SK-N-SH (cell line): Measurements from ENCODE around the gene AP1AR. TPM values are rescaled to one million over a fixed set of nuclear protein-coding genes. Genes with fewer than 3 reads are reported as not detected.

ENCODE experiments used
- CTCF ChIA-PET: fragments of 300-600, 350-600 bp; formaldehyde crosslinking; extraction: SDS; loops from one replicate; lab custom pipeline; 2021; lab: Yijun Ruan, JAX
- POLR2A ChIA-PET: fragments of 350-600 bp; sonication (Branson Sonifier 250); formaldehyde crosslinking; extraction: SDS; loops from one replicate; lab custom pipeline; 2020; ENCODE audit warnings: antibody characterized with exemption, inconsistent platforms; lab: Yijun Ruan, JAX
- DNase-seq: peaks from one replicate; pipeline ENCODE4 v3.0.0; 2012
- H2AFZ ChIP-seq: fragments of 200-600 bp; sonication (generic); 2 replicates; pipeline ENCODE4 v1.8.1; 2016; ENCODE audit warnings: antibody characterized with exemption, mild to moderate bottlenecking, low read depth
- H3F3A ChIP-seq: fragments of 200-600 bp; sonication (generic); replicated peaks from 2 replicates; pipeline ENCODE3; 2016; ENCODE audit warnings: antibody characterized with exemption, mild to moderate bottlenecking; ENCODE audit not compliant: insufficient read depth
- H3K27ac ChIP-seq, 2 experiments: fragments of 200-500 bp in 1 of 2; fragments of 200-600 bp in 1 of 2; sonication (Bioruptor generic) in 1 of 2; sonication (generic), shearing (Covaris generic) in 1 of 2; 2 replicates each; pipeline versions ENCODE4 v1.5.1 to v1.6.1; 2014 to 2016; ENCODE audit warnings: low read depth in 2 of 2, inconsistent platforms in 1 of 2, low read length in 1 of 2, mild to moderate bottlenecking in 1 of 2, mixed read lengths in 1 of 2
- H3K27me3 ChIP-seq: fragments of 200-600 bp; sonication (generic), shearing (Covaris generic); 2 replicates; pipeline ENCODE4 v1.6.1; 2016; ENCODE audit warnings: mixed run types; ENCODE audit not compliant: insufficient read depth
- H3K36me3 ChIP-seq, 2 experiments: fragments of 200-500 bp in 1 of 2; fragments of 200-600 bp in 1 of 2; sonication (Bioruptor generic) in 1 of 2; sonication (generic) in 1 of 2; replicated peaks in 1 of 2; 2 replicates each; pipeline versions ENCODE3 to v1.5.1; 2014 to 2016; ENCODE audit warnings: low read length in 1 of 2, mild to moderate bottlenecking in 1 of 2; ENCODE audit not compliant: insufficient read depth in 2 of 2, control insufficient read depth in 1 of 2
- H3K4me1 ChIP-seq, 2 experiments: fragments of 200-500 bp in 1 of 2; fragments of 200-600 bp in 1 of 2; sonication (Bioruptor generic) in 1 of 2; sonication (generic), shearing (Covaris generic) in 1 of 2; 2 replicates each; pipeline versions ENCODE4 v1.5.1 to v1.6.1; 2014 to 2016; ENCODE audit warnings: low read depth in 1 of 2, low read length in 1 of 2, mixed run types in 1 of 2; ENCODE audit not compliant: insufficient read depth in 2 of 2, control insufficient read depth in 1 of 2
- H3K4me2 ChIP-seq: fragments of 200-600 bp; sonication (generic), shearing (Covaris generic); 2 replicates; pipeline ENCODE4 v1.6.1; 2017; ENCODE audit warnings: mixed run types
- H3K4me3 ChIP-seq, 2 experiments: fragments of 200-500 bp in 1 of 2; fragments of 200-600 bp in 1 of 2; sonication (Bioruptor generic) in 1 of 2; sonication (generic), shearing (Covaris generic) in 1 of 2; 2 replicates each; pipeline versions ENCODE4 v1.5.1 to v1.8.1; 2014 to 2016; ENCODE audit warnings: low read depth in 2 of 2, inconsistent platforms in 1 of 2, low read length in 1 of 2, mild to moderate bottlenecking in 1 of 2, mixed read lengths in 1 of 2, moderate library complexity in 1 of 2
- H3K79me2 ChIP-seq: fragments of 200-600 bp; sonication (generic); 2 replicates; pipeline ENCODE4 v1.8.1; 2017; ENCODE audit warnings: mild to moderate bottlenecking; ENCODE audit not compliant: insufficient read depth
- H3K9ac ChIP-seq: fragments of 200-600 bp; sonication (generic); 2 replicates; pipeline ENCODE4 v1.6.1; 2017; ENCODE audit warnings: mixed run types
- H3K9me2 ChIP-seq: fragments of 200-600 bp; sonication (generic); 2 replicates; pipeline ENCODE4 v1.6.1; 2017; ENCODE audit warnings: mixed run types
- H3K9me3 ChIP-seq: fragments of 200-600 bp; sonication (generic); 2 replicates; pipeline ENCODE4 v1.6.1; 2017; ENCODE audit warnings: mixed run types, mild to moderate bottlenecking, moderate library complexity
- H4K20me1 ChIP-seq: fragments of 200-600 bp; sonication (generic); 2 replicates; pipeline ENCODE4 v1.6.1; 2017; ENCODE audit warnings: mild to moderate bottlenecking, mixed run types; ENCODE audit not compliant: insufficient read depth
- CHD2 ChIP-seq: fragments of 150-350 bp; IDR thresholded peaks from 2 replicates; pipeline ENCODE4 v1.6.1; 2018; ENCODE audit warnings: low read length; ENCODE audit not compliant: partially characterized antibody
- EP300 ChIP-seq, 2 experiments: IDR thresholded peaks; 2 replicates each; pipeline versions ENCODE4 v1.4.0 to v1.6.1; 2012; ENCODE audit warnings: borderline replicate concordance in 1 of 2, low read depth in 1 of 2, low read length in 1 of 2
- EZH2phosphoT487 ChIP-seq: fragments of 200-600 bp; sonication (generic); IDR thresholded peaks from 2 replicates; pipeline ENCODE4 v1.6.1; 2017; ENCODE audit warnings: low read depth, mixed run types, mild to moderate bottlenecking, antibody characterized with exemption, moderate library complexity, borderline replicate concordance
- FOSL2 ChIP-seq: IDR thresholded peaks from 2 replicates; pipeline ENCODE4 v1.4.0; 2012; ENCODE audit warnings: low read depth, mild to moderate bottlenecking, moderate library complexity, borderline replicate concordance
- FOXJ3 ChIP-seq: sonication (generic); formaldehyde crosslinking; IDR thresholded peaks from 2 replicates; pipeline ENCODE4 v1.5.1; 2020; ENCODE audit warnings: mild to moderate bottlenecking, missing genetic modification reagents
- GABPA ChIP-seq: IDR thresholded peaks from 2 replicates; pipeline ENCODE4 v1.4.0; 2012; ENCODE audit warnings: low read depth, mild to moderate bottlenecking
- IRF3 ChIP-seq: fragments of 150-350 bp; IDR thresholded peaks from 2 replicates; pipeline ENCODE4 v1.6.1; 2016; ENCODE audit warnings: mild to moderate bottlenecking, low read depth, low read length
- NFIC ChIP-seq: IDR thresholded peaks from 2 replicates; pipeline ENCODE4 v1.4.0; 2012; ENCODE audit warnings: borderline replicate concordance
- NRF1 ChIP-seq: IDR thresholded peaks from 2 replicates; pipeline ENCODE4 v1.6.1; 2012; ENCODE audit warnings: low read depth, mild to moderate bottlenecking, low read length
- POLR2AphosphoS5 ChIP-seq: IDR thresholded peaks from 2 replicates; pipeline ENCODE4 v1.6.1; 2012; ENCODE audit warnings: low read depth, low read length
- RAD21 ChIP-seq: IDR thresholded peaks from 2 replicates; pipeline ENCODE4 v1.6.1; 2012; ENCODE audit warnings: mild to moderate bottlenecking, low read length
- RXRA ChIP-seq: IDR thresholded peaks from 2 replicates; pipeline ENCODE4 v1.4.0; 2012; ENCODE audit warnings: low read depth, mild to moderate bottlenecking, borderline replicate concordance
- SIN3A ChIP-seq: IDR thresholded peaks from 2 replicates; pipeline ENCODE4 v1.6.1; 2012; ENCODE audit warnings: low read depth, mild to moderate bottlenecking, low read length, moderate library complexity, borderline replicate concordance
- SMC3 ChIP-seq: IDR thresholded peaks from 2 replicates; pipeline ENCODE4 v1.6.1; 2012; ENCODE audit warnings: low read depth, low read length, improper control_type of control experiment
- TAF1 ChIP-seq: IDR thresholded peaks from 2 replicates; pipeline ENCODE4 v1.6.1; 2012; ENCODE audit warnings: low read depth, mild to moderate bottlenecking, low read length, moderate library complexity, borderline replicate concordance
- TCF12 ChIP-seq: IDR thresholded peaks from 2 replicates; pipeline ENCODE4 v1.4.0; 2012
- TEAD4 ChIP-seq: IDR thresholded peaks from 2 replicates; pipeline ENCODE4 v1.4.0; 2012; ENCODE audit warnings: mild to moderate bottlenecking, borderline replicate concordance; ENCODE audit not compliant: insufficient read depth
- USF2 ChIP-seq: fragments of 150-350 bp; IDR thresholded peaks from 2 replicates; pipeline ENCODE4 v1.6.1; 2017; ENCODE audit warnings: antibody characterized with exemption, low read length, low read depth, borderline replicate concordance
- YY1 ChIP-seq: IDR thresholded peaks from 2 replicates; pipeline ENCODE4 v1.4.0; 2012; ENCODE audit warnings: low read depth, mild to moderate bottlenecking
- WGBS: methylation state at CpG from one replicate; pipeline ENCODE4 v1.1.6; 2017; ENCODE audit warnings: low lambda C conversion rate; 5-methylcytosine and 5-hydroxymethylcytosine counted together
- polyA plus RNA-seq, 3 experiments: library from polyadenylated mRNA; depleted of rRNA; stranded (reverse); fragments of >200 nt; gene quantifications; 2 replicates each; pipeline ENCODE4 v1.2.3, GENCODE V29; 2012
- TF ChIP-seq, protein P1 (sequence below): IDR thresholded peaks from 2 replicates; pipeline ENCODE4 v1.4.0; 2012; ENCODE audit warnings: low read depth, borderline replicate concordance
- TF ChIP-seq, protein P2 (sequence below): IDR thresholded peaks from 2 replicates; pipeline ENCODE4; 2012

The AP1AR gene
- polyA plus RNA-seq, 1 of the 3 experiments (the other 2 are of a cell fraction), result 8.5 TPM

- POLR2A ChIA-PET, result no interaction called here
- Histone ChIP-seq H3K79me2 (no peaks in the 10 kb centered on the region), H2AFZ (no peak overlapping the region), H4K20me1 (no peaks in the 10 kb centered on the region), H3K9me3 (no peaks in the 10 kb centered on the region), H3K36me3 (peaks cover 0 to 3% of the 10 kb centered on the region in 2 experiments), H3K4me2 (no peak overlapping the region), H3K9me2 (no peaks in the 10 kb centered on the region), H3K27ac (no peak overlapping the region), H3F3A (peaks cover 8% of the 10 kb centered on the region), H3K27me3 (no peaks in the 10 kb centered on the region), H3K4me1 (no peaks in the 10 kb centered on the region; a peak in 1 of 4 replicates), H3K9ac (no peak overlapping the region), H3K4me3 (no peak overlapping the region)
- 71% methylated on average over 8 of the region's 8 CpGs for WGBS
- CTCF ChIA-PET, result interaction anchor here (0.6 to 1.8 kb wide), 3 partner anchors 18 to 91 kb away, joined by 3 to 14 read pairs (median 6); no protein-coding TSS in a partner anchor
- TF ChIP-seq TEAD4 (no peak), EZH2phosphoT487 (no peak), FOSL2 (no peak), NFIC (no peak), CHD2 (no peak), POLR2AphosphoS5 (no peak)
- TF ChIP-seq, protein P1, sequence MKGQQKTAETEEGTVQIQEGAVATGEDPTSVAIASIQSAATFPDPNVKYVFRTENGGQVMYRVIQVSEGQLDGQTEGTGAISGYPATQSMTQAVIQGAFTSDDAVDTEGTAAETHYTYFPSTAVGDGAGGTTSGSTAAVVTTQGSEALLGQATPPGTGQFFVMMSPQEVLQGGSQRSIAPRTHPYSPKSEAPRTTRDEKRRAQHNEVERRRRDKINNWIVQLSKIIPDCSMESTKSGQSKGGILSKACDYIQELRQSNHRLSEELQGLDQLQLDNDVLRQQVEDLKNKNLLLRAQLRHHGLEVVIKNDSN, result no peak
- TF ChIP-seq, protein P2, sequence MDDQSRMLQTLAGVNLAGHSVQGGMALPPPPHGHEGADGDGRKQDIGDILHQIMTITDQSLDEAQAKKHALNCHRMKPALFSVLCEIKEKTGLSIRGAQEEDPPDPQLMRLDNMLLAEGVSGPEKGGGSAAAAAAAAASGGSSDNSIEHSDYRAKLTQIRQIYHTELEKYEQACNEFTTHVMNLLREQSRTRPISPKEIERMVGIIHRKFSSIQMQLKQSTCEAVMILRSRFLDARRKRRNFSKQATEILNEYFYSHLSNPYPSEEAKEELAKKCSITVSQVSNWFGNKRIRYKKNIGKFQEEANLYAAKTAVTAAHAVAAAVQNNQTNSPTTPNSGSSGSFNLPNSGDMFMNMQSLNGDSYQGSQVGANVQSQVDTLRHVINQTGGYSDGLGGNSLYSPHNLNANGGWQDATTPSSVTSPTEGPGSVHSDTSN, result no peak
- DNase-seq, result no peak
Measured at GRCh38 chr4:112190684-112191083, 40.9 kb upstream of the AP1AR start.

DNA sequence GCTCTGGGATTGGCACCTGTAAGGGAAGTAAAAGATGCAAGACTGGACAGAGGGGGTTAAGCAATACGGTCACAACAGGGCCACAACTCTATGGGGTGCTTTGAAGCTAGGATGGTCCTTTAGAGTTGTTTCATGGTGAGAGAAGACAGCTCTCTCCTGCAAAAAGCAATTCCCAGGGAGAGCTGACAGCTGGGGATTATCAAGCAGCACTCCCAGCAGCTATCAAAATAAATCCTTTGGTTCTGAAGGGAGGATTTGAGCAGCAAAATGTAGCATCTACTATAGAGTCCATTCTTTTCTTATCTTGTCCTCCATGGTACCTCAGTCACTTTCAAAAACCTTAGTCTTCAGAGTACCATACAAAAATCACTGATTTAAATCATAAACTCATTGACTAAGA is 35.1 kb upstream of the AP1AR start:
- WGBS, result 87% methylated on average over 1 of the region's 1 CpG
- no peak for DNase-seq
- no peaks in the 10 kb centered on the region for H3K27me3 ChIP-seq
- no peak for TF ChIP-seq FOXJ3 (CRISPR knock-in tag)
- TF ChIP-seq NRF1, result no peak
- no peak for TF ChIP-seq YY1
- no peak for TF ChIP-seq EP300 (IDR thresholded peaks at IDR 0.05; ENCODE audit: borderline replicate concordance in 1 of 2, low read depth in 1 of 2, low read length in 1 of 2)
- TF ChIP-seq EZH2phosphoT487, result no peak
- TF ChIP-seq IRF3, result no peak
- TF ChIP-seq TEAD4, result no peak
- TF ChIP-seq RAD21, result no peak
- TF ChIP-seq SMC3, result no peak
- no peak for TF ChIP-seq POLR2AphosphoS5
- no peak for TF ChIP-seq RXRA
- no peak for TF ChIP-seq NFIC
- TF ChIP-seq TCF12, result no peak
- no peak for TF ChIP-seq SIN3A
- TF ChIP-seq, protein P2, result no peak
- no peak for TF ChIP-seq TAF1
- TF ChIP-seq GABPA, result no peak
- no peak for TF ChIP-seq USF2
- H3K27ac ChIP-seq, result no peak overlapping the region
- CTCF ChIA-PET, result interaction anchor here (0.9 to 1.8 kb wide), 2 partner anchors 18 to 131 kb away, joined by 3 to 7 read pairs; no protein-coding TSS in a partner anchor
- H3K36me3 ChIP-seq, result no peaks in the 10 kb centered on the region
- H3K9ac ChIP-seq, result no peak overlapping the region
- no peaks in the 10 kb centered on the region for H3K4me1 ChIP-seq
- POLR2A ChIA-PET, result no interaction called here
- no peaks in the 10 kb centered on the region for H3K9me2 ChIP-seq
- no peaks in the 10 kb centered on the region for H3K79me2 ChIP-seq
- H3K4me2 ChIP-seq, result no peak overlapping the region
- H3F3A ChIP-seq, result no peaks in the 10 kb centered on the region
- H3K4me3 ChIP-seq, result no peak overlapping the region
- H2AFZ ChIP-seq, result no peak overlapping the region
- no peaks in the 10 kb centered on the region for H3K9me3 ChIP-seq
- H4K20me1 ChIP-seq, result no peaks in the 10 kb centered on the region
